Cardiac muscle cell (in vitro differentiated cells and primary cell): ENCODE data around the gene METRN. TPM values are rescaled to one million over a fixed set of nuclear protein-coding genes. Genes with fewer than 3 reads are reported as not detected.

Experiments
- DNase-seq, 2 donors: peaks; one replicate each; pipeline versions ENCODE4 v3.0.0 to v3.0.0-alpha.2; 2010 to 2017; ENCODE audit warnings: low read depth in 1 of 2, low spot score in 1 of 2
- H3K27ac ChIP-seq: fragments of 200-600 bp; sonication (generic); 2 replicates; pipeline ENCODE4 v1.5.1; 2016
- H3K27me3 ChIP-seq: fragments of 200-600 bp; sonication (generic); 2 replicates; pipeline ENCODE4 v1.6.0; 2016; ENCODE audit warnings: control low read depth
- H3K36me3 ChIP-seq: fragments of 200-600 bp; sonication (generic); 2 replicates; pipeline ENCODE4 v1.5.1; 2016; ENCODE audit warnings: control low read depth
- H3K4me1 ChIP-seq: fragments of 200-600 bp; sonication (generic); 2 replicates; pipeline ENCODE4 v1.8.1; 2017; ENCODE audit warnings: low read depth, mild to moderate bottlenecking, mixed run types
- H3K4me3 ChIP-seq: fragments of 200-600 bp; sonication (generic); 2 replicates; pipeline ENCODE4 v1.5.1; 2016; ENCODE audit warnings: mild to moderate bottlenecking
- H3K9me3 ChIP-seq: fragments of 200-600 bp; sonication (generic); 2 replicates; pipeline ENCODE4 v1.5.1; 2017; ENCODE audit warnings: low read depth, mild to moderate bottlenecking, control low read depth
- CTCF ChIP-seq: IDR thresholded peaks from 2 replicates; pipeline ENCODE4 v1.5.1; 2012; ENCODE audit warnings: low read depth, mild to moderate bottlenecking, low read length
- polyA plus RNA-seq: library from polyadenylated mRNA; unstranded; fragments of >200 nt; fragmentation: Nextera tagmentation; extraction: Ambion mirVana; gene quantifications from 2 replicates; pipeline ENCODE4 v1.2.1, GENCODE V29; 2016
- total RNA-seq: library from RNA; depleted of rRNA; stranded (reverse); fragments of >200 nt; gene quantifications from 2 replicates; pipeline ENCODE4 v1.2.3, GENCODE V29; 2016

Gene METRN
- total and polyA plus RNA-seq, 2 experiments from 2014 or later, result 93.9 to 299 TPM

DNA sequence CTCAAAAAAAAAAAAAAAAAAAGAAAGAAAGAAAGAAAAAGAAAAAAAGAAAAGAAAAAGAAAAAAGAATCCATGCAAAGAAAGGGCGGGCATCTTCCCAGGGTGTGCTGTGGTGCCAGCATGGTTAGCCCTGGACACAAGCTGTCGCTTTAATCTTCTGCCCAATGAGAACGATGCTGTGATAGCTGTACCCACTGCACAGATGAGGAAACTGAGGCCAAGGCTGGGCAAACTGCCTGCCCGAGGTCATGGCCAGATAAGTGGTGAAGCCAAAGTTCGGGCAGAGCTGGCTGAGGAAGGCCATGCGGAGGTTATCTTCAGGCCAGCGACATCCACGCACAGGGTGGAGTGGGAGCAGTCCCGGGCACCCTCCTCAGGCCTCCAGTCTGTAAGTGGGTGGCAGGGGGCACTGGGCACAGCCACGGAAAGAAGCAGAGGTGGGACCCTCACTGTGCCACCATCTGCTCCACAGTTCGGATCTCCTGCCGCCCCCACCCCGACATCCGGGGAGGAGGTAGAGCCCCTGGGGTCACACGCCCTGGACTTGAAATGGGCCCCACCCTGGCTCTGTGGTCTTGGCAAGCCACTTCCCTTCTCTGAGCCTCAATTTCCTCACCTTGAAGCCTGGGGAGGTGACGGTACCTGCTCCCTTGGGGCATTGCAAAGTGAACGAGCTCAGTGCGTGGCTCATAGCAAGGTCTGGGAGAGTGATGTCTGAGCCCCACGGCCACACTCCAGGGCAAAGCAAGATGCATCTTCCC, 15.8 kb upstream of the METRN start:
- no peak for TF ChIP-seq CTCF
- DNase-seq, result no peak
- H3K27me3 ChIP-seq, result peaks cover 100% of the 10 kb centered on the region
- H3K9me3 ChIP-seq, result no peaks in the 10 kb centered on the region
- peaks cover 3% of the 10 kb centered on the region for H3K4me1 ChIP-seq
- no peak overlapping the region for H3K4me3 ChIP-seq
- H3K27ac ChIP-seq, result no peak overlapping the region
- H3K36me3 ChIP-seq, result no peaks in the 10 kb centered on the region

DNA sequence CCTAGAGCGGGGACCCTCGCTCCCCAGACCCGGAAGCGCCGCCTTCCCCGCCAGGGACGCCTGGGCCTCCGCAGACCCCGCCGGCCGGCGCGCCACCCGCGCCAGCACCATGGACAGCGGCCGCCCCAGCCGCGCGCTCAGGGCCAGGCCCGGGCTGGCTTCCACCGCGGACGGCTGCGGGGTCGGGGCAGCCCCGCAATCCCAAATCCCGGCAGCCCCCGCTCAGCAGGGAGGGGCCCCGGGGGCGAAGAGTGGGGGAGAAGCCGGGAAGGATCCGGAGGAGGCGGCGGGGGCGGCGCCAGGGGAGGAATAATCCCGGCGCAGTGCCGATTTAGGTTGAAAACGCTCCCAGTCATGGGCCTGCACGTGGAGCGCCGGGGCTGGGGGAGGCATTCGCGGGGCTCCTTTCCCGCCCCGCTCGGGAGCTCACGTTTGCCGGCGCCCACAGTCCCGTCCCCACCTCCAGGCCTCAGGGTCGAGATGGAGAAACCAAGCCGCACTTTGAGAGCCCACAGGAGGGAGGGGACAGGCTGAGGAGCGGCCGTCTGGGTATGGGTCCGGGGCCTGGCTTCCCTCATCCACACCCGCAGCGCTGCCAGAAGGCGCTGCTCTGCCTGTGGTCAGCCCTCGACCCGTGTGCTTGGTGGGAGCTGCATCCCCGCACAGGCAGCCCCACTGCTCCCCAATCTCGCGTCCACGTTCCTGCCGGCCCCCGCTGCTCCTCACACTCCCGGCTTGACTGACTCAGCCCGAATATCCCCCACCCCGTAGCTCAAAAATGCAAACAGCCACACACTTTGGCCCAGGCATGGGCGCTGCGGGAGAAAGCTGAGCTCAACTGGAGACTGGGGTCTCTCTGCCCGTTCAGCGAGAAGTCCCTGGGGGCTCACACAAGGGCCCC, 14.0 kb upstream of the METRN start:
- no peak for TF ChIP-seq CTCF
- Histone ChIP-seq H3K36me3 (no peaks in the 10 kb centered on the region), H3K9me3 (no peaks in the 10 kb centered on the region), H3K27me3 (peaks cover 99% of the 10 kb centered on the region), H3K4me3 (no peak overlapping the region), H3K27ac (no peak overlapping the region), H3K4me1 (no peaks in the 10 kb centered on the region)
- peak in 1 of 2 donors; percentile 79 for DNase-seq

- DNase-seq, result no peak
- Histone ChIP-seq H3K9me3 (no peaks in the 10 kb centered on the region), H3K27me3 (peaks cover 99% of the 10 kb centered on the region), H3K27ac (no peak overlapping the region), H3K4me1 (no peaks in the 10 kb centered on the region), H3K4me3 (no peak overlapping the region), H3K36me3 (no peaks in the 10 kb centered on the region)
- no peak for TF ChIP-seq CTCF
Observed at GRCh38 chr16:702341-702740, 12.6 kb upstream of the METRN start.

- peaks cover 99% of the 10 kb centered on the region for H3K27me3 ChIP-seq
- no peaks in the 10 kb centered on the region for H3K4me1 ChIP-seq
- H3K36me3 ChIP-seq, result no peaks in the 10 kb centered on the region
- no peak for TF ChIP-seq CTCF
- H3K4me3 ChIP-seq, result no peak overlapping the region
- no peaks in the 10 kb centered on the region for H3K9me3 ChIP-seq
- DNase-seq, result no peak
- H3K27ac ChIP-seq, result no peak overlapping the region
Observed at GRCh38 chr16:703406-703805, 11.5 kb upstream of the METRN start.

DNA sequence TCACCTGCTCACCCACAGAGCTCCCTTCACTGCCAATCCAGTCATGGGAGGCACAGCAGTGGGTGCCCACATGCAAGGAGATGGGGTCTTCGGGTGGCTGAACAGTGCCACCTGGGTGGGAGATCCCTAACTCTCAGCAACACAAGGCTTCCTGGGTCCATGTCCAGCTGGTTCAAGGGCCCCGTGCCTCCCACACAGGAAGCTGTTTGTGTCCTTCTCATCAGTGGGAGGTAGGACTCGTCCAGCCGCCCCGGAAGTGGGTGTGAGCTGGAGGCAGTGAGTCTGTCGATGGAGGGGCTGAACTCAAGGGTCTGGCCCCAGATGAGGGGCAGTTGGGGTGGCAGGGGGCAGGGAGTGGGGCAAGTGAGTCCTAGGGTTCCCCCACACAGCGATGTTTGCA, 10.9 kb upstream of the METRN start:
- DNase-seq, result no peak
- H3K27ac ChIP-seq, result no peak overlapping the region
- TF ChIP-seq CTCF, result no peak
- H3K36me3 ChIP-seq, result no peaks in the 10 kb centered on the region
- H3K4me1 ChIP-seq, result no peaks in the 10 kb centered on the region
- peaks cover 99% of the 10 kb centered on the region for H3K27me3 ChIP-seq
- H3K9me3 ChIP-seq, result no peaks in the 10 kb centered on the region
- H3K4me3 ChIP-seq, result no peak overlapping the region
